Pancreas (tissue), 10 donors: ENCODE data around the gene ZNF155. TPM values are rescaled to one million over a fixed set of nuclear protein-coding genes. Genes with fewer than 3 reads are reported as not detected.

Source experiments
- ATAC-seq, 4 donors: fragments of 200-7000 bp; cut with Tn5 transposase; one replicate each; pipeline versions ENCODE4 v1.8.0 to v1.9.1; 2020; ENCODE audit warnings: mild to moderate bottlenecking in 4 of 4, moderate library complexity in 4 of 4
- DNase-seq, 6 donors: peaks; one replicate each; pipeline ENCODE4 v3.0.0-alpha.2; 2020
- FAIRE-seq: peaks from 2 replicates; lab custom pipeline; 2012; peaks lifted over from hg19 to GRCh38; lab: Jason Lieb, UNC
- H3K27ac ChIP-seq, 4 donors: fragments of 200-600 bp; sonication (generic); 1 replicate in 3 of 4; 2 replicates in 1 of 4; pipeline versions ENCODE4 v1.5.0 to v1.8.0; 2020
- H3K27me3 ChIP-seq, 4 donors: fragments of 200-600 bp; one replicate each; pipeline ENCODE4 v1.8.0; 2021
- H3K36me3 ChIP-seq, 3 donors: fragments of 200-600 bp; sonication (generic) in 1 of 3; one replicate each; pipeline versions ENCODE4 v1.5.0 to v1.8.0; 2020 to 2021
- H3K4me1 ChIP-seq, 3 donors: fragments of 200-600 bp; one replicate each; pipeline ENCODE4 v1.8.0; 2021
- H3K4me3 ChIP-seq, 4 donors: fragments of 200-600 bp; sonication (generic) in 2 of 4; one replicate each; pipeline versions ENCODE4 v1.5.0 to v1.8.0; 2020 to 2021
- H3K9me3 ChIP-seq, 4 donors: fragments of 200-600 bp; one replicate each; pipeline ENCODE4 v1.8.0; 2021
- CTCF ChIP-seq, 4 donors: fragments of 200-600 bp; sonication (generic) in 3 of 4; IDR thresholded peaks; one replicate each; pipeline versions ENCODE4 v1.5.0 to v1.8.0; 2021; ENCODE audit warnings: antibody characterized with exemption in 4 of 4
- WGBS, 2 donors: extraction: QIAGEN DNeasy Blood & Tissue Kit; methylation state at CpG; one replicate each; pipeline ENCODE4 v1.1.7; 2013; 5-methylcytosine and 5-hydroxymethylcytosine counted together
- intact Hi-C, 3 donors: fragments of 100-400 bp; cut with DNase I; formaldehyde crosslinking; loops; one replicate each; pipeline versions ENCODE4 v1.11.1 to v1.14.2; 2022
- polyA plus RNA-seq, 2 donors: library from polyadenylated mRNA; stranded (reverse); fragments of 200-250 nt; gene quantifications; one replicate each; pipeline ENCODE4 v1.2.3, GENCODE V29; 2013
- total RNA-seq, 6 donors: library from RNA; stranded (reverse); fragmentation: NEBNext Ultra II Directional in 4 of 6; extraction: Animal tissue kit (Norgen Biotek cat#: 25700) in 4 of 6; gene quantifications; one replicate each; pipeline versions ENCODE4 v1.2.1 to v1.2.4, GENCODE V29; 2021 to 2023
- donor health status: healthy with polysubstance abuse.
- donor health status: DM: no; HTN: no; CAD: no; lungs with moderate emphysema.
- donor health status: DM: no; HTN: no; CAD: no.
- donor health status: control.
- donor health status: control.
- donor health status: Bipolar disorder and iron deficiency.
- donor health status: DM: yes; HTN: yes; CAD: no.
- donor health status: DM: no; HTN: no; CAD: no.
- donor health status: DM: no; HTN: no; CAD: no.
- donor health status: DM: yes; HTN: yes; CAD: no.

ZNF155 gene
- total and polyA plus RNA-seq, 8 donors, result 1.2 to 7.3 (median 2.9) TPM

DNA sequence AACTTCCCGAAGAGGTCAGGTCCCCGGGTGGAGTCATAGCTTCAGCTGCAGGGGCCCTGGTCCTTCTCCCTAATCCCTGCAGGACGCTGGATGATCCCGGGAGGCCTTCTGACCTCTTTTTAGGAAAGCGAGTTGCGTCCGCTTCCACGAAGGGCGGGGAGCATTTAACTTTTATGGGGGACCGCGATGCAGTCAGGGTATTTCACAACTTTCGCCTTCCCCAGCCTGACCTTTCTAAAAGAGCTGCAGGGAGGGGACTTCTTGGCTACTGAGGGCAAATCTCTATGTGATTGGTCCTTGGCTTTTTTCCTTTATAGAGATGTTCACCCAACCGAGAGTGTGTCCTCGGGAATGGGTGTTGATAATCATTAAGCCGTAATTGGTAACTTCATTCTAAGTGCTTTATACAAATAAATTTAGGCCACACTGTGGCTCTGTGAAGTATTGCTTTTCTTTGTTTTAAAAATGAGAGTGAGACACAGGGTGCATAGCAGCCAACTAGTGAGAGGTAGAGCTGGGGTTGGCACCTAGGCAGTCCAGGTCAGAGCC is 19.5 kb downstream of the ZNF155 start:
- TF ChIP-seq CTCF (IDR thresholded peaks at IDR 0.05), result no peak
- DNase-seq (peak in 1 of 6 donors; percentile 19), FAIRE-seq (no peak), ATAC-seq (peak; percentile 4 to 22 (median 9))
- intact Hi-C loops, result no loop called here
- 2% methylated on average over 15 of the region's 15 CpGs for WGBS, 2 donors
- no peaks in the 10 kb centered on the region for H3K27me3 ChIP-seq
- peak overlapping the region; percentile 31 to 74 (median 58) for H3K4me3 ChIP-seq
- peaks cover 0 to 15% (median 0%) of the 10 kb centered on the region in 3 donors for H3K36me3 ChIP-seq
- H3K4me1 ChIP-seq, result peaks cover 0 to 11% (median 0%) of the 10 kb centered on the region in 3 donors
- peak overlapping the region in 1 of 4 donors; percentile 43 for H3K27ac ChIP-seq
- no peaks in the 10 kb centered on the region for H3K9me3 ChIP-seq

DNA sequence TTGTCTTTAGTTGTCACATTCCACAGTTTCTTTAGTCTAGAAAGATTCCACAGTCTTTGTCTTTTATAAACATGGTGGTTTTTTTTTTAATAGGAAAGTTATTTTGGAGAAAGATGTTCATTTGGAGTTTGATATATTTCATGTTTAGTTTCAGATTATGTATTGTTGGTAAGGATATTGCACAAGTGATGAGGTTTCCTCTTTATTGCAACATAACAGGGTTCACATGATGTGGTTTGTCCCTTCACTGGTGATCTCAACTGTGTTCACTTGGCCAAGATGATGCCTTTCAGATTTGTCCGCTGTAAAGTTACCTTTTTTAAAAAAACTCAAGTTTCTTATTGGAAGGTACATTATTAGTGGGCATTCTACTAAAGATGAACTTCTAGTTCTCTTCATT is 22.0 kb downstream of the ZNF155 start:
- Histone ChIP-seq H3K27me3 (no peaks in the 10 kb centered on the region), H3K9me3 (peaks cover 0 to 8% (median 0%) of the 10 kb centered on the region in 4 donors), H3K36me3 (peaks cover 16 to 39% (median 23%) of the 10 kb centered on the region in 3 donors), H3K27ac (no peak overlapping the region), H3K4me3 (no peak overlapping the region), H3K4me1 (peaks cover 0 to 11% (median 0%) of the 10 kb centered on the region in 3 donors)
- TF ChIP-seq CTCF (IDR thresholded peaks at IDR 0.05), result no peak
- intact Hi-C loops, result no loop called here
- FAIRE-seq (no peak), ATAC-seq (no peak), DNase-seq (no peak)
- 97% methylated on average over 1 of the region's 1 CpG for WGBS, 2 donors

DNA sequence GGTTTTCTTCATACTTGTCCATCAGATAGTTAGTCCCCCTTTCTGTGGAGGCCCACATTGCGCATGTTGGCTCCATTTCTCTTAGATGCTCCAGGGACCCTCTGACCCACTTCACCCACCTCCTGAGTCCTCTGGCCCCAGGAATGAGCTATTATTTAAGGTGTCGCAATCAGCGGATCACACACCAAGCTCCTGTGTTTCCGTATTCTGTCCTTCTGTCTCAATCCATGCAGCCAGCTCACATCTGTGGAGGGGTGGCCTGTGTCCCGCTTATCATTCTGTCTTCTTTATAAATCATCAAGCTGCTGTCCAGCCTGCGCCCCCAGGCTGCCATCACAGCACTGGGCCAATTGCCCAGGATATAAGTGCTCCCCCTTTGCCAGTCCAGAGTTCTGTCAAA is 23.5 kb downstream of the ZNF155 start:
- TF ChIP-seq CTCF (IDR thresholded peaks at IDR 0.05), result no peak
- intact Hi-C loops, result no loop called here
- Histone ChIP-seq H3K4me3 (no peak overlapping the region), H3K4me1 (peaks cover 0 to 8% (median 0%) of the 10 kb centered on the region in 3 donors), H3K27me3 (no peaks in the 10 kb centered on the region), H3K9me3 (peaks cover 0 to 14% (median 0%) of the 10 kb centered on the region in 4 donors), H3K36me3 (peaks cover 19 to 47% (median 25%) of the 10 kb centered on the region in 3 donors), H3K27ac (no peak overlapping the region)
- no peak for ATAC-seq
- FAIRE-seq, result no peak
- 97 to 98% methylated on average over 6 of the region's 6 CpGs for WGBS, 2 donors
- no peak for DNase-seq

GRCh38 chr19:44010468-44010867 is 26.5 kb downstream of the ZNF155 start:
- Histone ChIP-seq H3K4me1 (no peaks in the 10 kb centered on the region), H3K36me3 (peaks cover 19 to 47% (median 25%) of the 10 kb centered on the region in 3 donors), H3K27me3 (no peaks in the 10 kb centered on the region), H3K27ac (no peak overlapping the region), H3K4me3 (no peak overlapping the region), H3K9me3 (peaks cover 0 to 14% (median 0%) of the 10 kb centered on the region in 4 donors)
- WGBS, 2 donors, result 92 to 95% methylated on average over 5 of the region's 5 CpGs
- FAIRE-seq (no peak), ATAC-seq (no peak), DNase-seq (no peak)
- intact Hi-C loops, result no loop called here
- no peak for TF ChIP-seq CTCF (IDR thresholded peaks at IDR 0.05)

DNA sequence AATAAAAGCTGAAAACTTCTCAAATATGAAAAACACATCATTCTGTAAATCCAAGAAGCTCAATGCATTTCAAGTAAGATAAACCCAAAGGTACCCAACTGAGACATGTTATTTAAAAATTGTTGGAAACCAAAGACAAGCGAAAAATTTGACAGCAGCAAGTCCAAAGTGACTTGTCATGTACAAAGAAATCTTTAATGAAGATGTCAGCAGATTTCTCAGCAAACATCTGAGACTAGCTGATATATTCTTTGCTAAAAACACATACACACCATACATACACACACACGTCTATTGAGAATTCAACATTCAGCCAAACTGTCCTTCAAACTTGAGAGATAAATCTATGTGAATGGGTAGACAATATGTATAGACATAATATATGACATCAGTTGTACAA is 35.5 kb downstream of the ZNF155 start:
- Histone ChIP-seq H3K9me3 (no peaks in the 10 kb centered on the region), H3K4me1 (no peaks in the 10 kb centered on the region), H3K4me3 (no peak overlapping the region), H3K36me3 (no peaks in the 10 kb centered on the region), H3K27me3 (no peaks in the 10 kb centered on the region), H3K27ac (no peak overlapping the region)
- DNase-seq, result no peak
- TF ChIP-seq CTCF (IDR thresholded peaks at IDR 0.05), result no peak
- ATAC-seq, result no peak
- WGBS, 2 donors, result 24 to 26% methylated on average over 2 of the region's 2 CpGs
- no peak for FAIRE-seq
- intact Hi-C loops, result no loop called here
